HEK293T (cell line): ENCODE results near the gene GLOD5.

Experiments
- FOXK2 ChIP-seq: fragments of 450-650 bp; IDR thresholded peaks from 2 replicates; pipeline ENCODE4 v1.6.1; 2016; ENCODE audit warnings: mild to moderate bottlenecking
- SP1 ChIP-seq: fragments of 450-650 bp; IDR thresholded peaks from 2 replicates; pipeline ENCODE4 v1.6.1; 2017
- SUZ12 ChIP-seq: fragments of 450-650 bp; IDR thresholded peaks from 2 replicates; pipeline ENCODE4 v1.6.1; 2016; ENCODE audit warnings: mild to moderate bottlenecking
- ZNF384 ChIP-seq: fragments of 450-650 bp; IDR thresholded peaks from 2 replicates; pipeline ENCODE4 v1.6.1; 2016

- TF ChIP-seq SUZ12 (no peak), SP1 (no peak), FOXK2 (no peak), ZNF384 (no peak)
These were observed 44.5 kb downstream of the GLOD5 start for GRCh38 chrX:48806081-48806480.
